HEK293 (cell line): ENCODE measurements around the gene ZKSCAN1.

Source experiments
- CTCF ChIA-PET: fragments of 350-600 bp; formaldehyde crosslinking; extraction: SDS; loops from one replicate; lab custom pipeline; 2021; ENCODE audit warnings: antibody characterized with exemption; lab: Yijun Ruan, JAX
- POLR2A ChIA-PET: fragments of 300-600 bp; formaldehyde crosslinking; extraction: SDS; loops from one replicate; lab custom pipeline; 2020; ENCODE audit warnings: antibody characterized with exemption, inconsistent platforms; lab: Yijun Ruan, JAX
- H3K27ac ChIP-seq: fragments of 200-500 bp; sonication (Bioruptor generic); 2 replicates; pipeline ENCODE4 v1.5.1; 2014; ENCODE audit warnings: low read depth, low read length, control low read depth, inconsistent platforms; ENCODE audit errors: extremely low read depth
- H3K36me3 ChIP-seq, 2 experiments: fragments of 200-500 bp in 1 of 2; sonication (Bioruptor generic) in 1 of 2; 1 replicate in 1 of 2; 2 replicates in 1 of 2; pipeline ENCODE4 v1.5.1; 2014 to 2017; ENCODE audit warnings: inconsistent platforms in 2 of 2, low read length in 2 of 2; ENCODE audit not compliant: control insufficient read depth in 2 of 2, insufficient read depth in 1 of 2
- H3K4me1 ChIP-seq: fragments of 200-500 bp; sonication (Bioruptor generic); 2 replicates; pipeline ENCODE4 v1.5.1; 2014; ENCODE audit warnings: mild to moderate bottlenecking, low read length, inconsistent platforms; ENCODE audit not compliant: control insufficient read depth, insufficient read depth
- H3K4me3 ChIP-seq: 2 replicates; pipeline ENCODE4 v1.5.1; 2011; ENCODE audit warnings: low read depth, mild to moderate bottlenecking, control low read depth, low read length, moderate library complexity
- H3K9me3 ChIP-seq: fragments of 200-500 bp; sonication (Bioruptor generic); 2 replicates; pipeline ENCODE4 v1.5.1; 2014; ENCODE audit warnings: low read depth, low read length, inconsistent platforms; ENCODE audit not compliant: control insufficient read depth, insufficient read depth
- HOXC10 ChIP-seq: sonication (generic); formaldehyde crosslinking; IDR thresholded peaks from 2 replicates; pipeline ENCODE4 v1.8.1; 2023; ENCODE audit warnings: mild to moderate bottlenecking, missing genetic modification reagents
- MYNN ChIP-seq: fragments of 450-650 bp; formaldehyde crosslinking; IDR thresholded peaks from 2 replicates; pipeline ENCODE4 v1.5.1; 2016; ENCODE audit warnings: missing biosample characterization, missing genetic modification characterization, borderline replicate concordance
- WT1 ChIP-seq: fragments of 450-650 bp; formaldehyde crosslinking; IDR thresholded peaks from 2 replicates; pipeline ENCODE4 v1.5.1; 2016; ENCODE audit warnings: missing biosample characterization, missing genetic modification characterization
- ZNF112 ChIP-seq: fragments of 450-650 bp; formaldehyde crosslinking; IDR thresholded peaks from 2 replicates; pipeline ENCODE4 v1.5.0; 2017; ENCODE audit warnings: missing biosample characterization, missing genetic modification characterization
- ZNF155 ChIP-seq: fragments of 450-650 bp; formaldehyde crosslinking; IDR thresholded peaks from 2 replicates; pipeline ENCODE4 v1.5.1; 2016; ENCODE audit warnings: missing biosample characterization, missing genetic modification characterization
- ZNF184 ChIP-seq: fragments of 450-650 bp; IDR thresholded peaks from 2 replicates; pipeline ENCODE4 v1.5.1; 2018; ENCODE audit warnings: missing biosample characterization, mild to moderate bottlenecking, missing genetic modification characterization
- ZNF24 ChIP-seq: fragments of 450-650 bp; formaldehyde crosslinking; IDR thresholded peaks from 2 replicates; pipeline ENCODE4 v1.5.1; 2016; ENCODE audit warnings: missing biosample characterization, missing genetic modification characterization
- ZNF514 ChIP-seq: fragments of 450-650 bp; formaldehyde crosslinking; IDR thresholded peaks from 2 replicates; pipeline ENCODE4 v1.5.1; 2016; ENCODE audit warnings: missing biosample characterization, missing genetic modification characterization
- ZNF600 ChIP-seq: fragments of 450-650 bp; formaldehyde crosslinking; IDR thresholded peaks from 2 replicates; pipeline ENCODE4 v1.5.1; 2016; ENCODE audit warnings: missing biosample characterization, missing genetic modification characterization
- ZNF654 ChIP-seq: fragments of 450-650 bp; formaldehyde crosslinking; IDR thresholded peaks from 2 replicates; pipeline ENCODE4 v1.5.1; 2016; ENCODE audit warnings: low read depth, missing biosample characterization, missing genetic modification characterization
- ZNF701 ChIP-seq: fragments of 450-650 bp; formaldehyde crosslinking; IDR thresholded peaks from 2 replicates; pipeline ENCODE4 v1.5.1; 2016; ENCODE audit warnings: missing biosample characterization, missing genetic modification characterization
- ZNF791 ChIP-seq: fragments of 450-650 bp; formaldehyde crosslinking; IDR thresholded peaks from 2 replicates; pipeline ENCODE4 v1.5.1; 2016; ENCODE audit warnings: missing biosample characterization, missing genetic modification characterization
- ZXDB ChIP-seq: fragments of 450-650 bp; formaldehyde crosslinking; IDR thresholded peaks from 2 replicates; pipeline ENCODE4 v1.5.1; 2016; ENCODE audit warnings: missing biosample characterization, missing genetic modification characterization
- TF ChIP-seq, protein P1 (sequence below): fragments of 450-650 bp; formaldehyde crosslinking; IDR thresholded peaks from 2 replicates; pipeline ENCODE4 v1.5.1; 2016; ENCODE audit warnings: missing biosample characterization, missing genetic modification characterization
- TF ChIP-seq, protein P2 (sequence below): fragments of 450-650 bp; formaldehyde crosslinking; IDR thresholded peaks from 2 replicates; pipeline ENCODE4 v1.5.1; 2016; ENCODE audit warnings: missing biosample characterization, missing genetic modification characterization
- TF ChIP-seq, protein P3 (sequence below): sonication (generic); formaldehyde crosslinking; IDR thresholded peaks from 2 replicates; pipeline ENCODE4 v1.8.1; 2022; ENCODE audit warnings: mild to moderate bottlenecking, moderate library complexity, missing genetic modification reagents

ZKSCAN1 gene

DNA sequence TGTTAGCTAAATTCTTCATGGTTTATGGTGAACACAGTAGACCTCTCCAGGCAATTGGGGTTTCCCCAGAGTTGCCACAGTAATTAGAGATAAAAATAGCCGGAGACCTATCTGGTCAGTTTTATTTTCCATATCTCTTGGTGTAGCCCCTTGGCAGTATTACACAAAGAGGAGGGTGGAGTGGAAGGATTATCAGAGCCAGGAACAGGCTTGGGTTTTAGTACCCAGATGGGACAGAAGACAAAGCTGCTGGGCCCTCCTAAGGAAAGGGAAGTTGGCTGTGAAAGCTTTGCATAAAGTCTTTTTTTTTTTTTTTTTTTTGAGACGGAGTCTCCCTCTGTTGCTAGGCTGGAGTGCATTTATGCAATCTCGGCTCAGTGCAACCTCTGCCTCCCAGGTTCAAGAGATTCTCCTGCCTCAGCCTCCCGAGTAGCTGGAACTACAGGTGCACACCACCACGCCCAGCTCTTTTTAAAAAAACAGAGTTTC, 43.9 kb downstream of the ZKSCAN1 start (continued):
- TF ChIP-seq, protein P1, sequence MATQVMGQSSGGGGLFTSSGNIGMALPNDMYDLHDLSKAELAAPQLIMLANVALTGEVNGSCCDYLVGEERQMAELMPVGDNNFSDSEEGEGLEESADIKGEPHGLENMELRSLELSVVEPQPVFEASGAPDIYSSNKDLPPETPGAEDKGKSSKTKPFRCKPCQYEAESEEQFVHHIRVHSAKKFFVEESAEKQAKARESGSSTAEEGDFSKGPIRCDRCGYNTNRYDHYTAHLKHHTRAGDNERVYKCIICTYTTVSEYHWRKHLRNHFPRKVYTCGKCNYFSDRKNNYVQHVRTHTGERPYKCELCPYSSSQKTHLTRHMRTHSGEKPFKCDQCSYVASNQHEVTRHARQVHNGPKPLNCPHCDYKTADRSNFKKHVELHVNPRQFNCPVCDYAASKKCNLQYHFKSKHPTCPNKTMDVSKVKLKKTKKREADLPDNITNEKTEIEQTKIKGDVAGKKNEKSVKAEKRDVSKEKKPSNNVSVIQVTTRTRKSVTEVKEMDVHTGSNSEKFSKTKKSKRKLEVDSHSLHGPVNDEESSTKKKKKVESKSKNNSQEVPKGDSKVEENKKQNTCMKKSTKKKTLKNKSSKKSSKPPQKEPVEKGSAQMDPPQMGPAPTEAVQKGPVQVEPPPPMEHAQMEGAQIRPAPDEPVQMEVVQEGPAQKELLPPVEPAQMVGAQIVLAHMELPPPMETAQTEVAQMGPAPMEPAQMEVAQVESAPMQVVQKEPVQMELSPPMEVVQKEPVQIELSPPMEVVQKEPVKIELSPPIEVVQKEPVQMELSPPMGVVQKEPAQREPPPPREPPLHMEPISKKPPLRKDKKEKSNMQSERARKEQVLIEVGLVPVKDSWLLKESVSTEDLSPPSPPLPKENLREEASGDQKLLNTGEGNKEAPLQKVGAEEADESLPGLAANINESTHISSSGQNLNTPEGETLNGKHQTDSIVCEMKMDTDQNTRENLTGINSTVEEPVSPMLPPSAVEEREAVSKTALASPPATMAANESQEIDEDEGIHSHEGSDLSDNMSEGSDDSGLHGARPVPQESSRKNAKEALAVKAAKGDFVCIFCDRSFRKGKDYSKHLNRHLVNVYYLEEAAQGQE (tag by site-specific recombination) = no peak
- TF ChIP-seq ZNF112 (tag by site-specific recombination) (no peak), ZNF184 (tag by site-specific recombination) (no peak)

DNA sequence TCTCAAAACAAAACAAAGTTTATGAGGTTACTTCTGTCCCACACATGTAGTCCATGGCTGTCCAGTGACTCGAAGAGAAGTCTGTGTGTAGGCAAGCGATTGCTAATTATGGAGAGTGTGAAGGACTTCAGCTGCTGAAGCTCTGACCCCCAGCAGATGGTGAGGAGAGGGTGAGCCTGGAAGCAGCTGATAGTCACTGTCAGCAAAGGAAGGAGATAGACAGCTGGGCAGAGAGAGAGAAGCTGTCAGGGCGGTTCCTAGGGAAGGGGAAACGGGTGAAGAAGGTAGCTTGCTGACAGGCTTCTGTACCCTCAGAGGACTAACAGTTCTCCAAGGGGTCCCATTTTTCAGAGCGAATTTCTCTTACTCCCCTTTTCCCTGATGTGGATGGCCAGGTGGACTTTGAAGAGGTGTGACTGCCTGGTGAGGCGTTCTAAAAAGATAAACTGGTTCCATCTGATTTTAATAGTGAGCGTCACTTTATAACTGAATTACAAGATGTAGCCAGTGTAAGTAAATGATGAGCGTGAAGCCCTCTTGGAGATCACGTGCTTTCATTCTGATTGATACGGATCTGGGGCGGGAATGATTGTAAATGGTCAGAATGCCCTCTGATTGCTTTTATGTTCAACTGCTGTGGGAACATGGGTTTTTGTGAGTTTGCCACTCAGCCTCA, 46.3 kb downstream of the ZKSCAN1 start:
- ChIA-PET POLR2A (interaction anchor here (0.9 to 1.5 kb wide), 2 partner anchors 12 to 65 kb away, joined by 5 read pairs; partner anchors contain the start of genes MBLAC1 and ZSCAN21), CTCF (interaction anchor here (0.6 kb wide), 1 partner anchor 70 kb away, joined by 3 read pairs; no protein-coding TSS in a partner anchor)
- Histone ChIP-seq H3K9me3 (no peaks in the 10 kb centered on the region), H3K4me3 (no peak overlapping the region), H3K27ac (no peak overlapping the region), H3K4me1 (no peaks in the 10 kb centered on the region), H3K36me3 (peaks cover 45 to 52% of the 10 kb centered on the region in 2 experiments)
- peak; percentile 48; the same call in 1 of the 2 replicates for TF ChIP-seq ZNF600 (tag by site-specific recombination)
- no peak for TF ChIP-seq ZNF514 (tag by site-specific recombination)

GRCh38 chr7:100063376-100063775, 48.0 kb downstream of the ZKSCAN1 start:
- CTCF ChIA-PET = interaction anchor here (0.6 to 1.1 kb wide), 2 partner anchors 10 to 212 kb away, joined by 3 to 4 read pairs; no protein-coding TSS in a partner anchor
- no peaks in the 10 kb centered on the region for H3K4me1 ChIP-seq
- TF ChIP-seq, protein P2, sequence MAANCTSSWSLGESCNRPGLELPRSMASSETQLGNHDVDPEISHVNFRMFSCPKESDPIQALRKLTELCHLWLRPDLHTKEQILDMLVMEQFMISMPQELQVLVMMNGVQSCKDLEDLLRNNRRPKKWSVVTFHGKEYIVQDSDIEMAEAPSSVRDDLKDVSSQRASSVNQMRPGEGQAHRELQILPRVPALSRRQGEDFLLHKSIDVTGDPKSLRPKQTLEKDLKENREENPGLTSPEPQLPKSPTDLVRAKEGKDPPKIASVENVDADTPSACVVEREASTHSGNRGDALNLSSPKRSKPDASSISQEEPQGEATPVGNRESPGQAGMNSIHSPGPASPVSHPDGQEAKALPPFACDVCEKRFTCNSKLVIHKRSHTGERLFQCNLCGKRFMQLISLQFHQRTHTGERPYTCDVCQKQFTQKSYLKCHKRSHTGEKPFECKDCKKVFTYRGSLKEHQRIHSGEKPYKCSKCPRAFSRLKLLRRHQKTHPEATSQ (tag by site-specific recombination) = no peak
- TF ChIP-seq ZNF654 (no peak), HOXC10 (CRISPR knock-in tag) (no peak), ZXDB (tag by site-specific recombination) (no peak), ZNF701 (tag by site-specific recombination) (no peak), MYNN (tag by site-specific recombination) (no peak), ZNF155 (no peak), ZNF24 (tag by site-specific recombination) (no peak), WT1 (tag by site-specific recombination) (no peak), ZNF791 (no peak)
- TF ChIP-seq, protein P3, sequence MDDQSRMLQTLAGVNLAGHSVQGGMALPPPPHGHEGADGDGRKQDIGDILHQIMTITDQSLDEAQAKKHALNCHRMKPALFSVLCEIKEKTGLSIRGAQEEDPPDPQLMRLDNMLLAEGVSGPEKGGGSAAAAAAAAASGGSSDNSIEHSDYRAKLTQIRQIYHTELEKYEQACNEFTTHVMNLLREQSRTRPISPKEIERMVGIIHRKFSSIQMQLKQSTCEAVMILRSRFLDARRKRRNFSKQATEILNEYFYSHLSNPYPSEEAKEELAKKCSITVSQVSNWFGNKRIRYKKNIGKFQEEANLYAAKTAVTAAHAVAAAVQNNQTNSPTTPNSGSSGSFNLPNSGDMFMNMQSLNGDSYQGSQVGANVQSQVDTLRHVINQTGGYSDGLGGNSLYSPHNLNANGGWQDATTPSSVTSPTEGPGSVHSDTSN (CRISPR knock-in tag) = no peak
- TF ChIP-seq, all 188 proteins: peak for 0
- POLR2A ChIA-PET = interaction anchor here (0.5 kb wide), 2 partner anchors 37 to 38 kb away, joined by 3 read pairs; no protein-coding TSS in a partner anchor
- Histone ChIP-seq H3K36me3 (peaks cover 35% of the 10 kb centered on the region in 2 experiments), H3K4me3 (no peak overlapping the region), H3K27ac (no peak overlapping the region), H3K9me3 (no peaks in the 10 kb centered on the region)
